Measurements from ENCODE around the gene KBTBD2. TPM values are rescaled to one million over a fixed set of nuclear protein-coding genes. Genes with fewer than 3 reads are reported as not detected.
"Not testable (repeated sequence)": the region's sequence is repeated elsewhere in the genome, so short reads cannot be mapped to it uniquely, and the experiment has no call there.

Gene KBTBD2
- total RNA-seq, 1 donor from 2014 or later = 70.3 TPM

GRCh38 chr7:32893207-32893524, 1.6 kb upstream of the KBTBD2 start:
- no peak for DNase-seq

GRCh38 chr7:32892521-32893206, 1.1 kb upstream of the KBTBD2 start:
- peak; percentile 83 for DNase-seq

DNA sequence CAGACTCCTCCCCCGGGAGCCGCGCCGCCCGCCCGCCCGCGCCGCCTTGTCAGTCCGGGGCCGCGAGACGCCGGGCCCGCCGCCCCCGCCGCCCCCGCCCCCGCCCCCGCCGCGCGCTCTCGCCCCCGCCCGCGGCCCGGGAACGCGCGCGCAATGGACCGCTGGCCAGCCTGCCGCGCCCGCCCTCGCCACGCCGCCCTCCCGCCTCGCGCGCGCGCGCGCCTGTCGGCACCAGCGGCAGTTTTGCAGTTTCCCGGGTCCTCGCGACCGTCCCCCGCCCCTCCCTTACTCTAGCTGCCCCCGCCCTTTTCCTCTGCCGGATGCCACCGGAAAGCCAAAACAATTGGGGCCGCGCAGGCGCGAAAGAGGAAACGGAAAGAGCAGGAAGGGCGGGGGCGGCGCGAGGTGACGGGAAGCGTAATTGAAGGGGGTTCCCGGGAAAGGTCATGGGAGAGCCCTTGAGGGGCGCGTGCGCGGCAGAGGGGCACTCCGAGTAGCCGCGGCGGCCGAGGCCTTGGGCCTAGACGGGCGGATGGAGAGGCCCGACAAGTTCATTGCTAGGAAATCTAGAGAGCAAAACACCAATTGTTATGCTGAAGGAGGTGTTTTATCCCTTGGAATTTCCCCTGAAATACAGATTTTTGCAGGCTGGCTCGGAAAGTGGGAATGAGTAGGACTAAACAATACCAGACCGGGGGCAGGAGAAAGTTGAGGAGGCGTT, 400 bp upstream of the KBTBD2 start:
- peak; percentile 99 for DNase-seq

DNA sequence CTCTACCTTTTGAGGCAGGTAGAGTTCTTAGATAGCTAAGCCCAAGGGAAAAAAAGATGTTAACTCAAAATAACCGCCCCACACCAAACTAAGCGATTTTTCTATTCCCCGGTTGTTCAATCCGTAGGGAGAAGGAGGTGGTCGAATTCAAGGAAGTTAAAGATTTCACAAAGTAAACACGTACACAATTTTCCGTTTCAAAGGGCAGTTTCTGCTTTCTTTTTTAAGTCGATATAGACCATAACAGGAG, 842 bp downstream of the KBTBD2 start:
- peak; percentile 63 for DNase-seq

- DNase-seq = peak; percentile 76
Measured at GRCh38 chr7:32890010-32890792, 1.4 kb downstream of the KBTBD2 start.

GRCh38 chr7:32888505-32888904, 3.1 kb downstream of the KBTBD2 start:
- no peak for DNase-seq

- DNase-seq = no peak
Measured at GRCh38 chr7:32887395-32887794, 4.2 kb downstream of the KBTBD2 start.

- no peak for DNase-seq
Measured at GRCh38 chr7:32881074-32881982, 10.2 kb downstream of the KBTBD2 start.

- no peak for DNase-seq
Measured at GRCh38 chr7:32879460-32879859, 12.1 kb downstream of the KBTBD2 start.

- DNase-seq = not testable (repeated sequence)
Measured at GRCh38 chr7:32878023-32878422, 13.5 kb downstream of the KBTBD2 start.

GRCh38 chr7:32872421-32872820, 19.1 kb downstream of the KBTBD2 start:
- no peak for DNase-seq

- DNase-seq = no peak
Measured at GRCh38 chr7:32871624-32872371, 19.8 kb downstream of the KBTBD2 start.

- no peak for DNase-seq
Measured at GRCh38 chr7:32870298-32870697, 21.3 kb downstream of the KBTBD2 start.

DNA sequence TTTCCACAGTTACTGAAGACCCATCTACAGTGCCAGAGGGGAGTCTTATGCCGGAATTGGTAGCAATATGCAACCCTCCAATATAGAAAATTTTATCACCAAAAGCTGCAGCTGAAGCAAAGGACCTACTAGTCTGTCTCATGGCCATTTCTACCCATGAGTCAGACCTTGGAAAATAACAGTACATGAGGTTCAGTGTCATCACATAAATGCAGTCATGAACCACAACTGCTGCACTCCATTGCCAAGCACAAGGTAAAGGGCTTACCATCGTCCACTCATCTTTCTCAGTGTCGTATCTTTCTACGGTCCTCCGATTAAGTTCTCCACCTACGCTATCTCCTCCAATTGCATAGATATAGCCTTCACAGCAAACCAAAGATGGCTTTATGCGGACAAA, 21.8 kb downstream of the KBTBD2 start:
- DNase-seq = no peak

GRCh38 chr7:32868116-32868515, 23.4 kb downstream of the KBTBD2 start:
- DNase-seq = no peak

- DNase-seq = no peak
Measured at GRCh38 chr7:32865448-32866030, 26.0 kb downstream of the KBTBD2 start.

GRCh38 chr7:32863872-32864271, 27.7 kb downstream of the KBTBD2 start:
- not testable (repeated sequence) for DNase-seq

DNA sequence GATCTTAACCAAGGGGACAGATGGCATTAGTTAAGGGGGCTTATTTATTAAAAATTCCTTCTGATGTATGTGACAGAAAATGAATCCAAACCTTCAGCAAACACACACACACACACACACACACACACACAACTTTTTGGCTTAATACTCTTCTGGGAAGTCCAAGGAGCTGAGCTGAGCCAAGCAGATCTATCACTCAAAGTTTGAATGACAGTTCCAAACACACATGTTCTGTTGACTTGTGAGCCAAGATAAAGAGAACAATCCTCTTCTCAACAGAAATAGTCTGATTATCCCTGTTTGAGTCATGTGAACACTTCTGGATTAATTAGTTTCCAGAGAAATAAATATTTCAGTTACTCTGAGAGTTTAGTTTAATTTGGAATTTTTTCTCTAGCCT, 31.5 kb downstream of the KBTBD2 start:
- no peak for DNase-seq

DNA sequence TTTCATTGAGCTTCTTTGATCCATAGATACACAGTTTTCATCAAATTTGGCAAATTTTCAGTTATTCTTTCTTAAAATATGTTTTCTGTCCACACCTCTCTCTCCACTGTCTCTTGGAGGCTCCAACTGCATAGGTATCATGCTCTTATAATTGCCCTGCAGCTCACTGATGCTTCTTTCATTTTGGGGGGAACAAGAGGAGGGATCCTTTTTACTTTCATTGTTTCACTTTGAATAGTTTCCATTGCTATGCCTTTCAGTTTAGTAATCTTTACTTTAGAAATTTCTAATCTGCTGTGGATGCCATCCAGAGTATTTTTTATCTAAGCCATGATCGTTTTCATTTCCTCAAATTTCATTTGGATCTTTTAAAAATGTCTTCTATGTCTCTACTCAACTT, 32.9 kb downstream of the KBTBD2 start:
- DNase-seq = no peak

DNA sequence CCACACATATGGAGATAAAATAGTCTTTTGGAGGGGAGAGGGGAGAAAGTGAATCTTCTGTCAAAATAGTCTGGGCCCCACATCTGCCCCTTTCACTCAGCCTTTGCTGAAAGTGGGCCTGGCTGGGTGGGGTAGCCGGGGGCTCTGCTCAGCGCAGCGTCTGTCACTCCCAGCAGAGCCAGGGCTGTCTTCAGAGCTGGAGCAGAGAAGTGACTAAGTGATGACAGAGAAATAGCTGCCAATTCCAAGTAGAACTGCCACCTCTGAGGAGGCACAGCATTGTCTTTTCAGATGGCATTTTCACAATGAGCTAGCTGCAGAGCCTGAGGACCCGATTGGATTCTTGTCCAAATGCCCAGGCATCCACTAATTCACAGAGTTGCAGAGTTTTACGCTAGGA, 34.5 kb downstream of the KBTBD2 start:
- DNase-seq = not testable (repeated sequence)

Data from tongue (tissue), 2 donors.